T-helper 1 cell treated with Interleukin-12 subunit alpha and Interleukin-12 subunit beta and Interleukin-4 antibody, amounts not matched to agents 30 μg/mL and 1 μg/mL, for 36 hours (primary cell): ENCODE measurements around the gene CNPPD1.

Experiments
- H3K27ac Mint-ChIP-seq: one replicate; pipeline ENCODE4 v1.8.0; 2021; ENCODE audit warnings: mild to moderate bottlenecking, mixed read lengths
- H3K27me3 Mint-ChIP-seq: one replicate; pipeline ENCODE4 v1.8.0; 2021; ENCODE audit warnings: low read depth, mixed read lengths
- H3K36me3 Mint-ChIP-seq: one replicate; pipeline ENCODE4 v1.8.0; 2021; ENCODE audit warnings: low read depth, mixed read lengths
- H3K4me1 Mint-ChIP-seq: one replicate; pipeline ENCODE4 v1.8.0; 2021; ENCODE audit warnings: low read depth, mixed read lengths
- H3K4me3 Mint-ChIP-seq: one replicate; pipeline ENCODE4 v1.8.0; 2021; ENCODE audit warnings: mild to moderate bottlenecking, moderate library complexity, mixed read lengths
- H3K9me3 Mint-ChIP-seq: one replicate; pipeline ENCODE4 v1.8.0; 2021; ENCODE audit warnings: mixed read lengths

CNPPD1 gene

DNA sequence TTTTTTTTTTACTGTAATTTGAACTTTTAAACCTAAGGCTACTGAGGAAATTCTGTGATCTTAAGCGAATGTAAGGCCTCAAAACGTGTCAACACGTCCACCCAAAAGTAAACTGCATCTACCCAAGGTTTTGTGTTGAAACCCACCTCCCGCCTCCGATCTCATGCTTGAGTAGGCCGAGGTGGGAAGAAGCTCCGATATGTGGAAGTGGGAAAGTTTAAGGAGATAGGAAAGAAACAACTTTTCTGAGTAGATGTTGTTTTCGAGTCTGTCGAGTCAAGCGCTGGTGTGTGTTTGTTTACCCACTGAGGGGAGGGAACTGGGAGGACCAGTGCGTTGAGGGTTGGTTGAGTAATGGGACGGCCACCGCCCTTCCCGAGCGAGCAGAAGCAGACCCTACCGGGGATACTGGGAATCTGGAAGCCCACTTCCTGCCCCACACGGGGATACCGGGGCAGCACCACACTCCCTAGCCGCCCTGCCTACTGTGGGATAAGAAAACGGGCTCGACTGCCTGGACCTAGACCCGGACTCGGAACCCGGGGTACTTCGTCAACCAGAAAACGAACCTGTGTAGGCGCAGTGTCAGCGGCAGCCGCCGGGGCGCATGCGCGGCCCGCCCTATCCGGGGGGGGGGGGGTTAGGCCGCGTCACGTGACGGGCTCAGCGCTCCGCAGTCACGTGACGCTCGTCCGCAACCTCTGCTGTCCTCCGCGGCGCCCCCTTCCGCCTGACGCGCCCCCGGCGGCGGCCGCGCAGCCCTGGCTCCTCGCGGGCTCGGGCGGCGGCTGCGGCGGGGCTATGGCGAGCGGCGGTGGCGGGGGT lies 1.0 kb upstream of the CNPPD1 start, which contains the start of gene RETREG2:
Gene RETREG2, plus strand, starts transcription at position 724 of the 825 bp plus-strand sequence. Its CDS starts 78 bp downstream, at position 802.
- peaks cover 53% of the 10 kb centered on the region for H3K4me1 Mint-ChIP-seq
- H3K27ac Mint-ChIP-seq = peak within 1 kb of the TSS; percentile 94
- peak within 1 kb of the TSS; percentile 89 for H3K4me3 Mint-ChIP-seq
- H3K27me3 Mint-ChIP-seq = no peaks in the 10 kb centered on the region
- H3K36me3 Mint-ChIP-seq = peaks cover 32% of the 10 kb centered on the region
- no peaks in the 10 kb centered on the region for H3K9me3 Mint-ChIP-seq

DNA sequence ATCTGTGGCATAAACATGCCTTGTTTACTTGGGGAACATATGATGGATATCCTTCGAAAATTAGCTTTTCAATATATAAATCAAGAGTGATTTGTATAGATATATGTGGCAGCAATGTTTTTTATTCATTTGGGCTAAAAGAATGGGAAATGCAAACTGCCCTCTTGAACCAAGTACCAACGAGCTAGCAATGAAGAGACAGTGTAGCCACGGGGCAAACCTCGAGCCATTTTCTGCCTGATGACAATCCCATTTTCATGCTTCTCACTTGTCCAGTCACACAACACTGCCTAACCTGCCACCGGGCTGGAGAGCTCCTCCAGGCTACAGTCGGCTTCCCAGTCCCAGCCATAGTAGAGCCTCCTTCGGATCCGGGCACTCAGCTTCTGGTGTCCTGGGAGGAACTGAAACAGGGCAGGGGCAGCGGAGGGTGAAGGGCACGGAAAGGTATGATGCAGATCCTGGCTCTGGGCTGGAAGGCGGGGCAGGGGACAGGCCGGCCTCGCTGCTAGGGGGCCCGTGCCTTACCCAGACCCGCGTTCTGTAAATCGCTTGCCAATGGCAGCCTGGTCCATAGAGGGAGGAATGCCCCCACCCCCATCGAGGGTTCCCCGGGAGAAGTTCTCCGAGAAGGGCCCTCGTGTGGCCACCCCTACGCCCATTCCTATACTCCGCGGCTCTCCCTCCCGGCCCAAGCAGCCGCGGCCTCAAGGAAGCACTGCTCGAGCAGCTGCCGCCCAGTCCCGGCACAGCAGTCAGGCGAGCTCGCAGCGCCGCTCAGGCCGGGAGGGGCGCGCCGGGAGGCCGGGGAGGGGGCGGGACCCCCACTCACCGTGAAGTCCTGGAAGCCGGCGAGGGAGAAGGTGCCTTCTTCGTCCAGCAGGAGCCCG lies 552 bp downstream of the CNPPD1 start:
- Mint-ChIP-seq H3K9me3 (no peaks in the 10 kb centered on the region), H3K36me3 (peaks cover 32% of the 10 kb centered on the region), H3K27me3 (no peaks in the 10 kb centered on the region), H3K4me3 (peak overlapping the region; percentile 82), H3K4me1 (peaks cover 47% of the 10 kb centered on the region), H3K27ac (peak overlapping the region; percentile 83)

DNA sequence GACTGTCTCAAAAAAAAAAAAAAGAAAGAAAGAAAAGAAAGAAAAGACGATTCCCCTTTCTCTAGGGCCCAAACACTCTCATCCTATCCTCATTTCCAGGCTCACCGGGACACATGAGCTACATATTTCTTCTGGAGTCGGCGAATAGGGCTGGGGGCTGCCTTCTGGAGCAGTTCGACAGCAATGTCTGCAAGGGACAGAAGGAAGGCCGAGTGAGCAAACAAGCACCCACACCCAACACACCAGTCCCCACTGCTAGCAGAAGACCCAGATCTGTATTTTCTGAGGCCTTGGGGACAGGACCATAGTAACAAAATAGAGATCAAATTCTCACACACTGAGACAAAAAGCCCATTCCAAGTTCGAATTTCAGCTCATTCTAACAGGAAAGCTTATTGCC lies 1.2 kb downstream of the CNPPD1 start:
- Mint-ChIP-seq H3K4me3 (peak overlapping the region; percentile 82), H3K36me3 (peaks cover 26% of the 10 kb centered on the region), H3K27me3 (no peaks in the 10 kb centered on the region), H3K9me3 (no peaks in the 10 kb centered on the region), H3K27ac (peak overlapping the region; percentile 83), H3K4me1 (peaks cover 41% of the 10 kb centered on the region)

DNA sequence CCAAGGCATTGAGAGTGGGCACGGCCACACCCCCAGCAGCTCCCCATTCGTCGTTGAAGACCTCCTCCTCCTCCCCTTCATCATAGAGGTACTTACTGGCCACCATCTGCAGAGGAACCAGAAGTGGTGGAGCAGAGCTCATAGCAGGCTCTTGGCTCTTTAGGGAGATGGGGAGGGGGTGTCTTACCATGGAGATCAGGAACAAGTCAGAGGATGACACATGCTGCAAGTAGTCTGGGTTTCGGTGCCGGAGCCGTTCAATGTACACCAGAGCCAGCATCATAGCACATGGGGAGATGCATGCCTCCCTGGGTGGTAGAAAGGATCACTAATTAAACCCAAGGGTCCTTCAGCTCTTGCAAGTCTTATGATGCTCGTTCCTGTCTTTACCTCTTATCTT lies 1.9 kb downstream of the CNPPD1 start:
- H3K9me3 Mint-ChIP-seq = no peaks in the 10 kb centered on the region
- peaks cover 38% of the 10 kb centered on the region for H3K4me1 Mint-ChIP-seq
- peak overlapping the region; percentile 28 for H3K4me3 Mint-ChIP-seq
- H3K27ac Mint-ChIP-seq = no peak overlapping the region
- no peaks in the 10 kb centered on the region for H3K27me3 Mint-ChIP-seq
- peaks cover 25% of the 10 kb centered on the region for H3K36me3 Mint-ChIP-seq

DNA sequence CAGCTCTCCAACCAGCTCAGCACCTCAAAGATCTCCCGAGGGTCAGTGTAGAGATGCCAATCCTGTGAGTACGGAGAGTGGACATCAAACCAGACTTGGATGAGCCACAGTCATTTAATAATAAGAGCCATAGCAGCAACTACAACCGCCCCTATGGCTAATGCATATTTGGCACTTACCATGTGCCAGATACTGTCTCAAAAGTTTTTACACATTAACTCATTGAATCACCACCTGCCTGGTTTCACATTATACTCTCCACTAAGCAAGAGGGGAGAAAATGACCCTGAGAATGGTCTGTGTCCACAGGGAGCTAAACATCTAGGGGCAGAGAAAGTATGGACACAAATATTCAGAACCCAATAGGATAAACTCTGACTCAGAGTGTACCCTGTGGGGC lies 2.6 kb downstream of the CNPPD1 start:
- H3K36me3 Mint-ChIP-seq = peaks cover 25% of the 10 kb centered on the region
- H3K4me1 Mint-ChIP-seq = peaks cover 32% of the 10 kb centered on the region
- no peaks in the 10 kb centered on the region for H3K9me3 Mint-ChIP-seq

DNA sequence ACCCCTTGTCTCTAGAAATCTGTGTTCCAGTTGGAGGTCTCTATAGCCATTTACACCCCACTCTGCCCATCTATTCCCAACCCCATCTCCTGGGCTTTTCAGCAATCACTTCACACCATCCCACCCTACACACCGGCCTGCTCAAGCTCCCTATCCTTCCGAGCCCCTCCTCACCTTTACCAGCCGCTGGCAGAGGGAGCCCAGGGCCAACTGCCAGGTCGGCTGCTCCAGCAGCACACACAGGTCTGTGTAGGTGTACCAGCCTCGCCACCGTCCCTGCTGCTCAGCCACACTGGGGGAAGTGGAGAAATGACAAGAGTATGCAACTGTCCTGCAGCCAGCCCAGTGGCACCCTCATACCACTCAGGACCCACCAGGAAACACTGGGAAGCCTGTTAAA lies 3.5 kb downstream of the CNPPD1 start:
- H3K27ac Mint-ChIP-seq = no peak overlapping the region
- H3K4me1 Mint-ChIP-seq = peaks cover 26% of the 10 kb centered on the region
- no peaks in the 10 kb centered on the region for H3K9me3 Mint-ChIP-seq
- no peaks in the 10 kb centered on the region for H3K27me3 Mint-ChIP-seq
- no peak overlapping the region for H3K4me3 Mint-ChIP-seq
- H3K36me3 Mint-ChIP-seq = peaks cover 25% of the 10 kb centered on the region

More for the DNA sequence above, 2.6 kb downstream of the CNPPD1 start:
- Mint-ChIP-seq H3K27me3 (no peaks in the 10 kb centered on the region), H3K27ac (peak overlapping the region; percentile 45), H3K4me3 (peak overlapping the region; percentile 16)

DNA sequence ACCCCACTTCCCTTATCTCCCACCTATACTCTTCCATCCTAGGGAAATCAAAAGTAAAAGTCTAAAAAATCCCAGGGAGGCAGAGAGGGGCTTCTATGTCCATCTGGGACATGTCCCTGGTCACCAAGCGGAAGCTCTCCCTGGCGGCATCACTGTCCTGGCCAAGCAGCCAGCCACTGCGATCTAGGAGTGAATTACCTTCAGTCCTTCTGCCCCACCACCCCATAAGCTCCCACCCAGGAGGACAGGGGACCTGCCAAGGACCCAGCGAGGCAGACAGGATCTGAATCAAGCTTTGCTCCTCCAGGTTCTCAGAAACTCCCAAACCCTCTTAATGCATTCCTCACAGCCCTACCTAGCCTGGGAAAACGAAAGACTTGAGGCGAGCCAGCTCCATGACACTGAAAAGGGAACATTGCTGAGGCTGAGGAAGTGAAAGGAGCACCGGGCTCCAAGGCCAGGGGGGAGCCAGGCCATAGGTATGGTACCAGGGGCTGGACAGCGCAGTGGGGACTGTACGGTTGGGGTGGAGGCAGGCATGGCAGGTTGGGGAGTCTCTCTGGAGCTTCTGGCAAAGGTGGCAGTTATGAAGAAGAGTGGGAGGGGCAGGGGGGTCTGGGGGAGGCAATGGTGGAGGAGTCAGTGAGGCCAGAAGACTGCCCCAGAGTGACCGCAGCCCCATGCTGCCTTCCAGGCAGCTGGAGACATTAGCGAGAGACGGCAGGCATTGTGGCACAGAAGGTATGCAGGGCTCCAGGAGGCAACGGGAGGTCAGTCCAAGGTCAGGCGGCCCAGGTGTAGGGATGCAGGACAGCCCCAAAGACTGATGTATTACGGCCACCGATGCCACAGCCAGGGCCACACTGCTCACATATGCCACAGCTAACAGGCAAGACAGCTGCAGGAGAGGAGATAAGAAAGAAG lies 4.2 kb downstream of the CNPPD1 start:
- H3K9me3 Mint-ChIP-seq = no peaks in the 10 kb centered on the region
- H3K27ac Mint-ChIP-seq = no peak overlapping the region
- H3K27me3 Mint-ChIP-seq = no peaks in the 10 kb centered on the region
- H3K4me1 Mint-ChIP-seq = peaks cover 24% of the 10 kb centered on the region
- peaks cover 25% of the 10 kb centered on the region for H3K36me3 Mint-ChIP-seq
- H3K4me3 Mint-ChIP-seq = no peak overlapping the region

DNA sequence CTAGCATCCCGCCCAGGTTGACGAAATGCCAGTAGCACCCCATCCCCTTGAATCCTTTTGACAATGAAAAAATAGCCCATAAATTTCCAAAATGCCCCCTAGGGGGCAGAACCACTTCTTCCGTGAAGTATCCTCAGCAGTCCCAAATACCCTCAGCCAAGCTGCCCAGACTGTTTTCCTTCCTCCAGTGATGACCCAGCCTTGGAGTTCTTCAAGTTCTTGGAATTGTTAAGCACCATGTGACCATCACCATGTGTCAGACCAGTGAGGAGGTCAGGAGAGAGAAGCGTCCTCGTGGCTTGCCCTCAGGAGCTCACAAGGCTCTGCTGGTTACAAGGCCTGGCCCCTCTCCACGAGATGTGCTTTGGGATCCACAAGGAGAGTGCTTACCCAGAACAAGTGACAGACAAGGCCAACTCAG lies 5.5 kb downstream of the CNPPD1 start:
- Mint-ChIP-seq H3K4me1 (peaks cover 20% of the 10 kb centered on the region), H3K27me3 (no peaks in the 10 kb centered on the region), H3K36me3 (peaks cover 29% of the 10 kb centered on the region), H3K27ac (no peak overlapping the region), H3K9me3 (no peaks in the 10 kb centered on the region), H3K4me3 (no peak overlapping the region)

DNA sequence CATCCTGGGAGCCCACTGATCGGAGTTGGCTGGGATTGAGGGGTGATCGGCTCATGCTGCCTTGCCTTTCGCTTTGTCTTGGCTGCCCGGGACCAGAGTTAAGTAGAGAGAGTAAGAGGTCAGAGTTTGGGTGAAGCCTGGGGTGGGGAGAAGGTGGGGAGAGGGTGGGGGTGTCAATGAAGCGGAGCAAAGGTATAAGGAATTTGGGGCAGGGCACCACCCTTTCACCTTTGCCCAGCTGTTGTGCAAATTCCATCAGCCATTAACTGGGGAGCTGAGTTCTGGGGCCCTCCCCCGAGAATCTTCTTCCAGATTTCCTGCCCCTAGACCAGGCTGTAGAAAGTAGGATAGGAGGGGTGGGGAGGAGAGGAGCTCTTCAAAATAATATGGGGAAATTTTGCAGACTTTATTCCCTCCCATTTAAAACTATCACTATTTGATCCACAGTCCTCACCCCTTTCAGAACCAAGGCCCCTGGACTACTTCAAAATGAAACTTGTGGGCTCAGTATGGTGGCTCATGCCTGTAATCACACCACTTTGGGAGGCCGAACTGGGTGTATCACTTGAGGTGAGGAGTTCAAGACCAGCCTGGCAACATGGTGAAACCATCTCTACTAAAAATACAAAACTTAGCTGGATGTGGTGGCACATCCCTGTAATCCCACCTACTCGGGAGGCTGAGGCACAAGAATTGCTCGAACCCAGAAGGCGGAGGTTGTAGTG lies 6.6 kb downstream of the CNPPD1 start, which contains the start of gene SLC23A3:
Gene SLC23A3, minus strand, starts transcription at position 100 of the 725 bp plus-strand sequence. Its CDS starts 45 bp downstream, at position 55.
- no peaks in the 10 kb centered on the region for H3K9me3 Mint-ChIP-seq
- no peak within 1 kb of the TSS for H3K27ac Mint-ChIP-seq
- H3K36me3 Mint-ChIP-seq = peaks cover 29% of the 10 kb centered on the region
- H3K4me3 Mint-ChIP-seq = no peak within 1 kb of the TSS
- H3K27me3 Mint-ChIP-seq = no peaks in the 10 kb centered on the region
- H3K4me1 Mint-ChIP-seq = peaks cover 11% of the 10 kb centered on the region

DNA sequence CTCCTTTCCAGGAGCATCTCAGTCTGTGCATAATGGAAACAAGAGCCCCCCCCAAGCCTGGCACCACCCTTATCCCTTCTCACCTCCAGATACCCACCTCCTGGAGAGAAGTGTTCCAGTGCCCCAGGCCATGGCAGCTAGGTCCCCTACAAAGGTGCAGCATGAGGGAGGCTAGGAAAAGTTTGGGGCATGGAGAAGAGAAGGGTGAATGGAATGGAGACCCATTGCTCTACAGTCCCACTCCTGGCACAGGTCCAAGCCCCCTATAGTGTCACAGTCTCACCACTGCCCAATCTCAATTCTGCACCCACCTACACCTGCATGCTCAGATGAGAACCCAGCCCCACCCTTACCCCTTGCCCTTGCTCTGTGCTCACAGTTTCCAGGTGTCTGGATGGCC lies 7.8 kb downstream of the CNPPD1 start:
- Mint-ChIP-seq H3K9me3 (no peaks in the 10 kb centered on the region), H3K27ac (no peak overlapping the region), H3K36me3 (peaks cover 22% of the 10 kb centered on the region), H3K27me3 (no peaks in the 10 kb centered on the region), H3K4me3 (no peak overlapping the region), H3K4me1 (peaks cover 3% of the 10 kb centered on the region)

DNA sequence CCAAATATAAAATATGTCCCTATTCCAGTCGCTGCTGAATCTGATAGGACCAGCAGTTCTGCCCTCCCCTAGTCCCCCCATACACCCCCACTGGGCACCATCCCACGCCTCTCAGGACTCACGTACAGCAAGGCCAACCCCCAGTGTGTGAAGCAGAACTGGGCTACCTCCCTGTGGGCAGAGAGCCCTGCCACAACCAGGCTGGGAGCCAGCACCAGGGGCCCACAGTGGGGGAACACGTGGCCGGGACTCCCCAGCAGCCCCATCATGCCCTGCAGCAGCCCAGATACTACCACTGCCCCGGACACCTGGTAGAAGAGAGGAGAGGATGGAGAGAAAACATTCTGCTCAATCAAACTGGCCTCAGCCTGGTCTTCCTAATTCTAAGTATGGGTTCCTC lies 8.2 kb downstream of the CNPPD1 start:
- no peaks in the 10 kb centered on the region for H3K27me3 Mint-ChIP-seq
- H3K9me3 Mint-ChIP-seq = no peaks in the 10 kb centered on the region
- no peak overlapping the region for H3K27ac Mint-ChIP-seq
- H3K4me1 Mint-ChIP-seq = peaks cover 3% of the 10 kb centered on the region
- no peak overlapping the region for H3K4me3 Mint-ChIP-seq
- H3K36me3 Mint-ChIP-seq = peaks cover 21% of the 10 kb centered on the region

DNA sequence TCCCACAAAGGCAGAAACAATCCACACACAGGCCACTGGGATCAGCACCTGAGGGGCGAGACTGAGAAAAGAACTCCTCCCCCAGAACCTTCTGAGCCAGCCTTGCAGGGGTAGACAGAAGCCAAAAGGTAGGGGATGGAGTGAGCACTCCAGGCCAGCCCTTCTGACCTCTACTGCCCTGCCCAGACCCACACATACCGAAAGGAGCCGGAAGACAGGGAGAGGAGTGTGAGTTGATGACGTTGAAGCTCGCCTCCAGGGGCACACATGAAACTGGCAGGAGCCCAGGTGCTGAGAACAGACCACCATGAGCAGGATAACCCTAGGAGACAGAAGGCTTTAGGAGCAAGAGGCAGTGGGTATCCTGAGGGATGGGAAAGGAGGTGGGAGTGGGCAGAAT lies 8.7 kb downstream of the CNPPD1 start:
- Mint-ChIP-seq H3K4me1 (peaks cover 3% of the 10 kb centered on the region), H3K27me3 (no peaks in the 10 kb centered on the region), H3K36me3 (peaks cover 17% of the 10 kb centered on the region), H3K9me3 (no peaks in the 10 kb centered on the region), H3K27ac (no peak overlapping the region), H3K4me3 (no peak overlapping the region)

DNA sequence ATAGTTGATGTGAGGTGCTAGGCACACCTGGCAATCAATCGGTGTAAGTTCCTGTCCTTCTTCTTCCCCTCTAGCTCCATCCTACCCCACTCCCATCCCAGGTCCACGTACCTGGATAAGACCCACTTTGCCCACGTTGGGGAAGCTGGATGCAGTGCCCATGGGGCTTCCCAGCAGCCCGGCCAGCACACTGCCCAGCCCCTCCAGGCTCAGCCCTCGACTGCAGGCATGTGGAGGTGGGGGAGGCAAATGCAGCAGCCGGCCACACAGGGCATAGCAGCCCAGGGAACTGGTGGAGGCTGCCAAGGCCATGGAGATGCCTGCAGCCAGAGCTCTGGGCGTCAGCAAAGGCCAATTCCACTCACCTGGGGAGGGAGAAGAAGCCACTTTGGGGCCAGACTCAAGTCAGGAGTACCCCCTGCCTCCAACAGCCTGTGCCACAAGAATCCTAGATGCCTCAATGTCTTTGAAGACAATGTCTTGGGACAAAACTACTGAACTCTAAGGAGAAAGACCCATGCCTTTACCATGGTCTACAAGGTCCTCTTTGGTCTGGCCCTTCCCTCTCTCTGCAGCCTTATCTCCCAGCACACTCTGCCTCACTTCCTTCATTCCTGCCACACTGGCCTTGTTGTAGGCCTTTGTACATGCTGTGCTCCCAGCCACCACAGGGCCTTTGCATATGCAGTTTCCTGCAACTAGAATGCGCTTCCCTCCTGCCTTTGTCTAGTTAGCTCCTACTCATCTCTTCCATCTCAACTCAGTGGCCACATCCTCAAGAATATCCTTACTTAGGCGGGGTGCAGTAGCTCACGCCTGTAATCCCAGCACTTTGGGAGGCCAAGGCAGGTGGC lies 11.4 kb downstream of the CNPPD1 start:
- Mint-ChIP-seq H3K9me3 (no peaks in the 10 kb centered on the region), H3K27ac (no peak overlapping the region), H3K4me1 (peaks cover 7% of the 10 kb centered on the region), H3K36me3 (peaks cover 5% of the 10 kb centered on the region), H3K4me3 (no peak overlapping the region), H3K27me3 (no peaks in the 10 kb centered on the region)
